GM12878 (cell line): ENCODE measurements around the gene AIF1L. TPM values are rescaled to one million over a fixed set of nuclear protein-coding genes. Genes with fewer than 3 reads are reported as not detected.

Experiments
- ATAC-seq: fragments of 200-7000 bp; cut with Tn5 transposase; 3 replicates; pipeline ENCODE4 v1.9.1; 2020; ENCODE audit warnings: mild to moderate bottlenecking, moderate library complexity
- BruUV-seq: library from RNA; stranded (reverse); fragments of 400-500 nt; replicated peaks from 2 replicates; lab custom pipeline; 2021; lab: Mats Ljungman, UMichigan
- CTCF ChIA-PET: fragments of 300-600 bp; sonication (Branson Sonifier 250); formaldehyde crosslinking; extraction: SDS; loops from one replicate; lab custom pipeline; 2021; ENCODE audit warnings: inconsistent platforms; lab: Yijun Ruan, JAX
- POLR2A ChIA-PET: fragments of 350-600 bp; formaldehyde crosslinking; extraction: SDS; loops from one replicate; lab custom pipeline; 2021; ENCODE audit warnings: inconsistent platforms; lab: Charles Lee
- RAD21 ChIA-PET: fragments of 300-600 bp; sonication (Branson Sonifier 250); formaldehyde crosslinking; loops from one replicate; lab custom pipeline; 2023; ENCODE audit warnings: antibody characterized with exemption; ENCODE audit not compliant: unreplicated experiment; lab: Charles Lee
- SMC1A ChIA-PET: fragments of 300-600 bp; sonication (Branson Sonifier 250); formaldehyde crosslinking; loops from one replicate; lab custom pipeline; 2023; ENCODE audit not compliant: unreplicated experiment, uncharacterized antibody; lab: Charles Lee
- DNase-seq: peaks from one replicate; pipeline ENCODE4 v3.0.0-alpha.2; 2011; ENCODE audit warnings: low read depth, low spot score
- FAIRE-seq: peaks from 3 replicates; lab custom pipeline; 2011; peaks lifted over from hg19 to GRCh38; lab: Jason Lieb, UNC
- H2AFZ ChIP-seq: 2 replicates; pipeline ENCODE4 v1.6.0; 2011; ENCODE audit warnings: low read depth, low read length, control low read depth; ENCODE audit not compliant: control insufficient read depth
- H3K27ac ChIP-seq: 2 replicates; pipeline ENCODE4 v1.5.1; 2011; ENCODE audit warnings: control low read depth; ENCODE audit not compliant: control insufficient read depth, insufficient read depth
- H3K27me3 ChIP-seq, 2 experiments: replicated peaks in 1 of 2; 2 replicates each; pipeline versions ENCODE4 v1.6.0 to v1.6.1; 2011; ENCODE audit warnings: low read length in 1 of 2; ENCODE audit not compliant: control insufficient read depth in 2 of 2, insufficient read depth in 2 of 2
- H3K36me3 ChIP-seq, 2 experiments: 2 replicates each; pipeline ENCODE4 v1.5.1; 2011; ENCODE audit warnings: low read length in 1 of 2; ENCODE audit not compliant: control insufficient read depth in 2 of 2, insufficient read depth in 2 of 2
- H3K4me1 ChIP-seq: 2 replicates; pipeline ENCODE4 v1.6.1; 2011; ENCODE audit warnings: mild to moderate bottlenecking, low read length, moderate library complexity, mixed read lengths; ENCODE audit not compliant: control insufficient read depth, insufficient read depth
- H3K4me2 ChIP-seq: 2 replicates; pipeline ENCODE4 v1.6.0; 2011; ENCODE audit warnings: control low read depth; ENCODE audit not compliant: control insufficient read depth, insufficient read depth
- H3K4me3 ChIP-seq: fragments of 200-600 bp; sonication (generic); 2 replicates; pipeline ENCODE4 v1.5.1; 2016
- H3K79me2 ChIP-seq: 2 replicates; pipeline ENCODE4 v1.6.0; 2011; ENCODE audit warnings: low read length; ENCODE audit not compliant: control insufficient read depth, insufficient read depth
- H3K9ac ChIP-seq: 2 replicates; pipeline ENCODE4 v1.8.0; 2011; ENCODE audit warnings: low read length, control low read depth, mixed read lengths; ENCODE audit not compliant: control insufficient read depth, insufficient read depth
- H3K9me3 ChIP-seq: replicated peaks from 3 replicates; pipeline ENCODE4 v1.5.1; 2011; ENCODE audit warnings: mild to moderate bottlenecking, low read length; ENCODE audit not compliant: control insufficient read depth, insufficient read depth
- H4K20me1 ChIP-seq: 2 replicates; pipeline ENCODE4 v1.6.0; 2011; ENCODE audit not compliant: control insufficient read depth, insufficient read depth
- BCL11A ChIP-seq: IDR thresholded peaks from 2 replicates; pipeline ENCODE4 v1.6.1; 2011; ENCODE audit warnings: low read depth, low read length
- CREM ChIP-seq: IDR thresholded peaks from 2 replicates; pipeline ENCODE4 v1.6.1; 2014; ENCODE audit warnings: antibody characterized with exemption, low read depth
- FOXM1 ChIP-seq: IDR thresholded peaks from 2 replicates; pipeline ENCODE4 v1.6.1; 2012; ENCODE audit warnings: low read depth, mild to moderate bottlenecking, inconsistent platforms, low read length, moderate library complexity
- MTA2 ChIP-seq: fragments of 450-650 bp; IDR thresholded peaks from 2 replicates; pipeline ENCODE4 v1.6.1; 2016; ENCODE audit warnings: low read depth, mild to moderate bottlenecking, moderate library complexity
- PAX8 ChIP-seq: fragments of 450-650 bp; IDR thresholded peaks from 2 replicates; pipeline ENCODE4 v1.6.1; 2017; ENCODE audit warnings: mild to moderate bottlenecking, moderate library complexity
- SP1 ChIP-seq: IDR thresholded peaks from one replicate; pipeline ENCODE4 v1.6.1; 2011; ENCODE audit warnings: low read depth, low read length
- WRNIP1 ChIP-seq: IDR thresholded peaks from 2 replicates; pipeline ENCODE4 v1.6.1; 2011; ENCODE audit warnings: low read depth, low read length, improper control_type of control experiment, borderline replicate concordance
- ZBED1 ChIP-seq: IDR thresholded peaks from 2 replicates; pipeline ENCODE4 v1.6.1; 2016; ENCODE audit warnings: borderline replicate concordance
- WGBS: methylation state at CpG from one replicate; pipeline ENCODE4 v1.1.6; 2016; ENCODE audit warnings: low lambda C conversion rate; ENCODE audit not compliant: insufficient replicate concordance, insufficient coverage; ENCODE audit errors: missing lambda C conversion rate; 5-methylcytosine and 5-hydroxymethylcytosine counted together
- in situ Hi-C: fragments of 300-500 bp; cut with MboI; formaldehyde crosslinking; loops from 9 replicates; pipeline ENCODE4 v1.14.3; 2018; ENCODE audit warnings: mixed read lengths
- intact Hi-C: fragments of 100-400 bp; cut with micrococcal nuclease; formaldehyde crosslinking; loops from one replicate; pipeline ENCODE4 v1.14.2; 2022; ENCODE audit not compliant: unreplicated experiment
- polyA plus RNA-seq, 11 experiments: library from polyadenylated mRNA; depleted of rRNA in 4 of 11; unstranded in 6 of 11; stranded (reverse) in 5 of 11; fragments of >200 nt; fragmentation: Nextera tagmentation in 4 of 11; fragmentation: Illumina TruSeq in 1 of 11; extraction: Ambion mirVana in 4 of 11; extraction: Trizol in 1 of 11; gene quantifications; 1 replicate in 1 of 11; 2 replicates in 10 of 11; pipeline versions ENCODE4 v1.2.1 to v1.2.3, GENCODE V29; 2011 to 2016; ENCODE audit warnings: inconsistent platforms in 2 of 11, missing spikeins in 2 of 11, low read depth in 1 of 11
- total RNA-seq, 4 experiments: library from RNA; depleted of rRNA in 3 of 4; stranded (reverse); fragments of >200 nt in 3 of 4; fragmentation: Illumina TruSeq in 1 of 4; extraction: Trizol in 1 of 4; gene quantifications; 2 replicates each; pipeline versions ENCODE4 v1.2.1 to v1.2.3, GENCODE V29; 2013 to 2021
- TF ChIP-seq, protein P1 (sequence below): fragments of 450-650 bp; formaldehyde crosslinking; IDR thresholded peaks from 2 replicates; pipeline ENCODE4 v1.4.0; 2020; ENCODE audit warnings: mild to moderate bottlenecking, moderate library complexity
- TF ChIP-seq, protein P2 (sequence below): IDR thresholded peaks from 2 replicates; pipeline ENCODE4 v1.6.1; 2012; ENCODE audit warnings: low read depth, low read length, improper control_type of control experiment

AIF1L gene
- total and polyA plus RNA-seq, 10 of the 15 experiments (the other 5 are each of a cell fraction or from before 2014, with no cell fraction given), result 0.07 to 0.15 (median 0.08) TPM; not detected in 7

DNA sequence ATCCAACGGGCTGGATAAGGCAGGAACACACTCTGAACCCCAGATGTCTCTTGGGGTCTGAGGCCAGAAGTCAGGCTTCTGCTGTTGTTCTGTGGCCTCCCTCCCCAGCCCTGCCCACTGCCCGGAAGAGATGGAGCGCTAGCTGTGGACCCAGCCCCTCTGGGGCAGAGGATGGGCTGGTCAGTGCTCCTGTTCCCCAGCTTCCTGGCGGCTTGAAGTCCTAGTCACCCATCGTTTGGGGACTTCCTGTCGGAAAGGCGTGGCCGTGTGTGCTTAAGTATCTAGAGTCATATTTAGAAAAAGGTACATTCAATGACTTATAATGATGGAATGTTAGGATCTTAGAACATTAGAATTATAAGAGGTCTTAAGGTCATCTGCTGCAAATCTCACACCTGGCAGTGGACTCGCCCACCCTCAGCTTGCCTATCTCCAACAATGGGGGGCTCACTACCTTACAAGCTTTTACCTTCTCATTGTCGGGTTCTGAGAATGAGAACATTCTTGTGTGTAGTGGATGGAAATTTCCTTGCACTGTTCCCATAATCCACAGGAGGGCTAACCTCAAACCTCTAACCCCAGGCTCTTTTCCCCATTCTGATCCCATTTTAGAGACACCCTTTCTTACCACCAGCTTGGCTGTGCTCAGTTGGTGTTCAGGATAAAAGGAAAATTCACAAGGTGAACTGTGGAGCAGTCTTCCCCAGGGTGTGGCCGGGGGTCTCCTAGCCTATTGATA, 13.4 kb upstream of the AIF1L start:
- TF ChIP-seq PAX8 (no peak), MTA2 (no peak), SP1 (no peak), BCL11A (no peak)
- intact Hi-C loops, result no loop called here
- 30% methylated on average over 11 of the region's 11 CpGs for WGBS
- RAD21 ChIA-PET, result no interaction called here
- ATAC-seq, result no peak
- Histone ChIP-seq H3K4me1 (no peaks in the 10 kb centered on the region), H3K27me3 (no peaks in the 10 kb centered on the region; a peak in 1 of 4 replicates), H3K4me3 (no peak overlapping the region), H3K9me3 (no peaks in the 10 kb centered on the region), H3K9ac (no peak overlapping the region), H3K79me2 (no peaks in the 10 kb centered on the region), H4K20me1 (no peaks in the 10 kb centered on the region), H3K27ac (no peak overlapping the region), H3K4me2 (no peak overlapping the region), H3K36me3 (no peaks in the 10 kb centered on the region), H2AFZ (no peak overlapping the region)
- no TSS peak for BruUV-seq
- CTCF ChIA-PET, result no interaction called here
- in situ Hi-C loops, result no loop called here
- POLR2A ChIA-PET, result no interaction called here
- SMC1A ChIA-PET, result no interaction called here
- no peak for DNase-seq
- no peak for FAIRE-seq

- intact Hi-C loops (no loop called here), in situ Hi-C loops (no loop called here)
- FAIRE-seq (peak; percentile 65), ATAC-seq (no peak), DNase-seq (no peak)
- ChIA-PET CTCF (interaction anchor here (1.6 kb wide), 1 partner anchor 38 kb away, joined by 4 read pairs; no protein-coding TSS in a partner anchor), RAD21 (no interaction called here), SMC1A (interaction anchor here (0.5 kb wide), 1 partner anchor 672 kb away, joined by 3 read pairs; no protein-coding TSS in a partner anchor), POLR2A (no interaction called here)
- Histone ChIP-seq H3K27me3 (no peaks in the 10 kb centered on the region; a peak in 1 of 4 replicates), H3K79me2 (no peaks in the 10 kb centered on the region), H3K4me1 (no peaks in the 10 kb centered on the region), H3K4me3 (no peak overlapping the region), H4K20me1 (no peaks in the 10 kb centered on the region), H3K9me3 (no peaks in the 10 kb centered on the region), H3K9ac (no peak overlapping the region), H2AFZ (no peak overlapping the region), H3K27ac (no peak overlapping the region), H3K36me3 (no peaks in the 10 kb centered on the region), H3K4me2 (no peak overlapping the region)
- 35% methylated on average over 8 of the region's 8 CpGs for WGBS
- no peak for TF ChIP-seq ZBED1
- TF ChIP-seq, protein P1, sequence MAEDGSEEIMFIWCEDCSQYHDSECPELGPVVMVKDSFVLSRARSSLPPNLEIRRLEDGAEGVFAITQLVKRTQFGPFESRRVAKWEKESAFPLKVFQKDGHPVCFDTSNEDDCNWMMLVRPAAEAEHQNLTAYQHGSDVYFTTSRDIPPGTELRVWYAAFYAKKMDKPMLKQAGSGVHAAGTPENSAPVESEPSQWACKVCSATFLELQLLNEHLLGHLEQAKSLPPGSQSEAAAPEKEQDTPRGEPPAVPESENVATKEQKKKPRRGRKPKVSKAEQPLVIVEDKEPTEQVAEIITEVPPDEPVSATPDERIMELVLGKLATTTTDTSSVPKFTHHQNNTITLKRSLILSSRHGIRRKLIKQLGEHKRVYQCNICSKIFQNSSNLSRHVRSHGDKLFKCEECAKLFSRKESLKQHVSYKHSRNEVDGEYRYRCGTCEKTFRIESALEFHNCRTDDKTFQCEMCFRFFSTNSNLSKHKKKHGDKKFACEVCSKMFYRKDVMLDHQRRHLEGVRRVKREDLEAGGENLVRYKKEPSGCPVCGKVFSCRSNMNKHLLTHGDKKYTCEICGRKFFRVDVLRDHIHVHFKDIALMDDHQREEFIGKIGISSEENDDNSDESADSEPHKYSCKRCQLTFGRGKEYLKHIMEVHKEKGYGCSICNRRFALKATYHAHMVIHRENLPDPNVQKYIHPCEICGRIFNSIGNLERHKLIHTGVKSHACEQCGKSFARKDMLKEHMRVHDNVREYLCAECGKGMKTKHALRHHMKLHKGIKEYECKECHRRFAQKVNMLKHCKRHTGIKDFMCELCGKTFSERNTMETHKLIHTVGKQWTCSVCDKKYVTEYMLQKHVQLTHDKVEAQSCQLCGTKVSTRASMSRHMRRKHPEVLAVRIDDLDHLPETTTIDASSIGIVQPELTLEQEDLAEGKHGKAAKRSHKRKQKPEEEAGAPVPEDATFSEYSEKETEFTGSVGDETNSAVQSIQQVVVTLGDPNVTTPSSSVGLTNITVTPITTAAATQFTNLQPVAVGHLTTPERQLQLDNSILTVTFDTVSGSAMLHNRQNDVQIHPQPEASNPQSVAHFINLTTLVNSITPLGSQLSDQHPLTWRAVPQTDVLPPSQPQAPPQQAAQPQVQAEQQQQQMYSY (CRISPR knock-in tag), result no peak
- TF ChIP-seq, protein P2, sequence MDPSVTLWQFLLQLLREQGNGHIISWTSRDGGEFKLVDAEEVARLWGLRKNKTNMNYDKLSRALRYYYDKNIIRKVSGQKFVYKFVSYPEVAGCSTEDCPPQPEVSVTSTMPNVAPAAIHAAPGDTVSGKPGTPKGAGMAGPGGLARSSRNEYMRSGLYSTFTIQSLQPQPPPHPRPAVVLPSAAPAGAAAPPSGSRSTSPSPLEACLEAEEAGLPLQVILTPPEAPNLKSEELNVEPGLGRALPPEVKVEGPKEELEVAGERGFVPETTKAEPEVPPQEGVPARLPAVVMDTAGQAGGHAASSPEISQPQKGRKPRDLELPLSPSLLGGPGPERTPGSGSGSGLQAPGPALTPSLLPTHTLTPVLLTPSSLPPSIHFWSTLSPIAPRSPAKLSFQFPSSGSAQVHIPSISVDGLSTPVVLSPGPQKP, result no peak
- no peak for TF ChIP-seq FOXM1
- TF ChIP-seq WRNIP1, result no peak
- TF ChIP-seq CREM, result no peak
- BruUV-seq, result no TSS peak
These were observed 11.5 kb upstream of the AIF1L start for GRCh38 chr9:131084661-131085369.
